H9 (cell line): Measurements from ENCODE around the gene CASP4. TPM values are rescaled to one million over a fixed set of nuclear protein-coding genes. Genes with fewer than 3 reads are reported as not detected.
A peak's percentile ranks its signal among the peaks of the same experiment; 100 is the strongest.

Experiments used
- DNase-seq: peaks from one replicate; pipeline ENCODE4 v3.0.0-alpha.2; 2017
- H2AFZ ChIP-seq: one replicate; pipeline ENCODE4 v1.6.1; 2013; ENCODE audit warnings: mild to moderate bottlenecking, low read length, control low read depth, moderate library complexity
- H2AK5ac ChIP-seq: 2 replicates; pipeline ENCODE4 v1.6.1; 2013; ENCODE audit warnings: low read length, control low read depth, mixed read lengths; ENCODE audit not compliant: insufficient read length
- H2BK120ac ChIP-seq: one replicate; pipeline ENCODE4 v1.6.1; 2013; ENCODE audit warnings: low read depth, mild to moderate bottlenecking, low read length, control low read depth, inconsistent platforms; ENCODE audit not compliant: poor library complexity, severe bottlenecking
- H2BK12ac ChIP-seq: 2 replicates; pipeline ENCODE4 v1.6.1; 2013; ENCODE audit warnings: low read length, control low read depth, mixed read lengths, low read depth; ENCODE audit not compliant: insufficient read length
- H2BK15ac ChIP-seq: 2 replicates; pipeline ENCODE4 v1.6.1; 2013; ENCODE audit warnings: low read depth, low read length, control low read depth
- H2BK20ac ChIP-seq: one replicate; pipeline ENCODE4 v1.6.1; 2013; ENCODE audit warnings: low read depth, mild to moderate bottlenecking, low read length, control low read depth, inconsistent platforms; ENCODE audit not compliant: poor library complexity, severe bottlenecking
- H2BK5ac ChIP-seq: 2 replicates; pipeline ENCODE4 v1.6.1; 2013; ENCODE audit warnings: low read length, control low read depth, mixed read lengths; ENCODE audit not compliant: insufficient read length
- H3K14ac ChIP-seq: 2 replicates; pipeline ENCODE4 v1.6.1; 2013; ENCODE audit warnings: low read length, control low read depth; ENCODE audit not compliant: insufficient read depth
- H3K18ac ChIP-seq: 2 replicates; pipeline ENCODE4 v1.6.1; 2013; ENCODE audit warnings: low read depth, mild to moderate bottlenecking, mixed read lengths, low read length, control low read depth; ENCODE audit not compliant: insufficient read length
- H3K23ac ChIP-seq: 2 replicates; pipeline ENCODE4 v1.6.1; 2013; ENCODE audit warnings: low read length, control low read depth, mixed read lengths, low read depth; ENCODE audit not compliant: insufficient read length
- H3K23me2 ChIP-seq: 2 replicates; pipeline ENCODE4 v1.6.1; 2013; ENCODE audit warnings: low read depth, mild to moderate bottlenecking, mixed read lengths, low read length, control low read depth; ENCODE audit not compliant: insufficient read length, poor library complexity, severe bottlenecking
- H3K27ac ChIP-seq: 2 replicates; pipeline ENCODE4 v1.5.1; 2013; ENCODE audit warnings: low read length, control low read depth, mixed read lengths, low read depth; ENCODE audit not compliant: insufficient read length
- H3K27me3 ChIP-seq: 2 replicates; pipeline ENCODE4 v1.6.1; 2013; ENCODE audit warnings: low read length, control low read depth, inconsistent platforms; ENCODE audit not compliant: insufficient read depth
- H3K4ac ChIP-seq: 2 replicates; pipeline ENCODE4 v1.6.1; 2013; ENCODE audit warnings: low read depth, mild to moderate bottlenecking, control low read depth, inconsistent platforms, low read length, moderate library complexity
- H3K4me1 ChIP-seq: 2 replicates; pipeline ENCODE4 v1.6.1; 2013; ENCODE audit warnings: low read length, control low read depth, inconsistent platforms; ENCODE audit not compliant: insufficient read depth
- H3K4me2 ChIP-seq: 2 replicates; pipeline ENCODE4 v1.6.1; 2013; ENCODE audit warnings: low read length, control low read depth, mixed read lengths; ENCODE audit not compliant: insufficient read length, insufficient read depth
- H3K56ac ChIP-seq: 2 replicates; pipeline ENCODE4 v1.6.1; 2013; ENCODE audit warnings: low read depth, mild to moderate bottlenecking, mixed read lengths, low read length, control low read depth; ENCODE audit not compliant: insufficient read length
- H3K79me1 ChIP-seq: 2 replicates; pipeline ENCODE4 v1.6.1; 2013; ENCODE audit warnings: low read depth, mild to moderate bottlenecking, moderate library complexity, low read length, control low read depth, inconsistent platforms; ENCODE audit not compliant: insufficient read depth, poor library complexity, severe bottlenecking
- H3K79me2 ChIP-seq: 2 replicates; pipeline ENCODE4 v1.6.1; 2013; ENCODE audit warnings: low read length, control low read depth, inconsistent platforms; ENCODE audit not compliant: insufficient read depth
- H3K9ac ChIP-seq: 2 replicates; pipeline ENCODE4 v1.6.1; 2013; ENCODE audit warnings: low read length, control low read depth, mixed read lengths; ENCODE audit not compliant: insufficient read length; ENCODE audit errors: extremely low read depth
- H3K9me3 ChIP-seq: one replicate; pipeline ENCODE4 v1.6.1; 2013; ENCODE audit warnings: low read depth, low read length, inconsistent platforms; ENCODE audit not compliant: control insufficient read depth
- H3T11ph ChIP-seq: one replicate; pipeline ENCODE4 v1.6.1; 2013; ENCODE audit warnings: mild to moderate bottlenecking, low read length, control low read depth, inconsistent platforms
- H4K20me1 ChIP-seq: one replicate; pipeline ENCODE4 v1.6.1; 2013; ENCODE audit not compliant: control insufficient read depth, insufficient read length, insufficient read depth
- H4K5ac ChIP-seq: 2 replicates; pipeline ENCODE4 v1.6.1; 2013; ENCODE audit warnings: low read depth, mild to moderate bottlenecking, mixed read lengths, low read length, control low read depth; ENCODE audit not compliant: insufficient read length
- H4K8ac ChIP-seq: replicated peaks from 2 replicates; pipeline ENCODE4 v1.6.1; 2013; ENCODE audit warnings: low read length, control low read depth, mixed read lengths, low read depth; ENCODE audit not compliant: insufficient read length
- H4K91ac ChIP-seq: 2 replicates; pipeline ENCODE4 v1.6.1; 2013; ENCODE audit warnings: low read depth, mild to moderate bottlenecking, moderate library complexity, mixed read lengths, low read length, control low read depth; ENCODE audit not compliant: insufficient read length
- H3K27ac Mint-ChIP-seq, 3 experiments: 2 replicates in 2 of 3; 3 replicates in 1 of 3; pipeline ENCODE4 v1.8.0; 2020 to 2021; ENCODE audit warnings: mixed read lengths in 3 of 3, mild to moderate bottlenecking in 1 of 3, moderate library complexity in 1 of 3
- H3K27me3 Mint-ChIP-seq: 2 replicates; pipeline ENCODE4 v1.8.0; 2021; ENCODE audit warnings: low read depth, mild to moderate bottlenecking, moderate library complexity, mixed read lengths
- H3K36me3 Mint-ChIP-seq, 3 experiments: 2 replicates in 2 of 3; 3 replicates in 1 of 3; pipeline ENCODE4 v1.8.0; 2020 to 2021; ENCODE audit warnings: low read depth in 3 of 3, mixed read lengths in 3 of 3; ENCODE audit not compliant: insufficient read depth in 1 of 3
- H3K4me1 Mint-ChIP-seq, 2 experiments: 2 replicates each; pipeline ENCODE4 v1.8.0; 2020; ENCODE audit warnings: mixed read lengths in 2 of 2
- H3K4me3 Mint-ChIP-seq, 2 experiments: 2 replicates in 1 of 2; 3 replicates in 1 of 2; pipeline ENCODE4 v1.8.0; 2020 to 2021; ENCODE audit warnings: mild to moderate bottlenecking in 2 of 2, mixed read lengths in 2 of 2, moderate library complexity in 1 of 2
- H3K9me3 Mint-ChIP-seq, 2 experiments: 2 replicates in 1 of 2; 3 replicates in 1 of 2; pipeline ENCODE4 v1.8.0; 2020; ENCODE audit warnings: mild to moderate bottlenecking in 2 of 2, mixed read lengths in 2 of 2, moderate library complexity in 1 of 2
- WGBS: extraction: QIAGEN DNeasy Blood & Tissue Kit; methylation state at CpG from one replicate; pipeline ENCODE4 v1.1.7; 2013; ENCODE audit warnings: missing lambda C conversion rate, low lambda C conversion rate, mixed read lengths; ENCODE audit not compliant: insufficient read length; ENCODE audit errors: extremely low coverage; 5-methylcytosine and 5-hydroxymethylcytosine counted together
- total RNA-seq: library from RNA; stranded (reverse); gene quantifications from 2 replicates; pipeline ENCODE4 v1.2.1, GENCODE V29; 2021
- TF ChIP-seq, protein P1 (sequence below): fragments of 200-600 bp; sonication (generic); conservative IDR thresholded peaks from 3 replicates; pipeline ENCODE4 v1.8.0; 2021; ENCODE audit warnings: antibody characterized with exemption, mild to moderate bottlenecking

CASP4 gene
- total RNA-seq, 1 experiment from 2014 or later, result not detected

DNA sequence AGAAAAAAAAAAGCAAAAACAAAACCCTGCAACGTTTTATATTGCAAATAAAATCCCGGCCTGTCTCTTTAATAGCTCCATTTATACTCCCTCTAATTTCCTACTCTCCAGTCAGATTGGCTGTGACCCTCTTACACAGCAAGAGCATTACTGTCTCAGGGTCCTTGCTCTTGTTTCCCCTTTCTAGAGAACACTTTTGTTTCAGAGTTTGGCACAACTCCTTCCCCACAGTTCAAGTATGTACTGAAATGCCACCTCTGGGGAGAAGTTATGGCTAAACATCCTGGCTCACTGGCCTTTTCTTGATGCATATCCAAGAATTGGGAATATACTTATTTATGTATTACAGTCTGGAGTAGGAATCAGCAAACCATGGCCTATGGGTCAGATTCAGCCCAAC, 72.7 kb downstream of the CASP4 start:
- Histone ChIP-seq H2BK120ac (no peak overlapping the region), H3K23me2 (no peaks in the 10 kb centered on the region), H4K20me1 (no peaks in the 10 kb centered on the region), H3K23ac (no peak overlapping the region), H3K79me1 (no peaks in the 10 kb centered on the region), H2AK5ac (no peak overlapping the region), H3K27ac (no peak overlapping the region), H2BK5ac (no peak overlapping the region), H4K91ac (no peak overlapping the region), H2BK12ac (no peak overlapping the region), H3K4me1 (peaks cover 6% of the 10 kb centered on the region; the same call in 1 of the 2 replicates), H3K18ac (no peak overlapping the region), H3K4ac (no peak overlapping the region), H3K9me3 (no peaks in the 10 kb centered on the region), H4K8ac (no peak overlapping the region), H3K4me2 (no peak overlapping the region), H3T11ph (no peak overlapping the region), H2AFZ (no peak overlapping the region), H3K79me2 (no peaks in the 10 kb centered on the region), H3K14ac (no peak overlapping the region), H2BK15ac (no peak overlapping the region), H3K9ac (no peak overlapping the region), H2BK20ac (no peak overlapping the region), H3K56ac (no peak overlapping the region), H3K27me3 (no peaks in the 10 kb centered on the region), H4K5ac (no peak overlapping the region)
- Mint-ChIP-seq H3K27ac (peak overlapping the region in 2 of 3 experiments; percentile 8 to 31; a peak in 3 of 7 replicates), H3K27me3 (no peaks in the 10 kb centered on the region), H3K36me3 (no peaks in the 10 kb centered on the region), H3K9me3 (no peaks in the 10 kb centered on the region; a peak in 1 of 5 replicates), H3K4me3 (no peak overlapping the region), H3K4me1 (peaks cover 20 to 30% of the 10 kb centered on the region in 2 experiments)
- no peak for DNase-seq
- TF ChIP-seq, protein P1, sequence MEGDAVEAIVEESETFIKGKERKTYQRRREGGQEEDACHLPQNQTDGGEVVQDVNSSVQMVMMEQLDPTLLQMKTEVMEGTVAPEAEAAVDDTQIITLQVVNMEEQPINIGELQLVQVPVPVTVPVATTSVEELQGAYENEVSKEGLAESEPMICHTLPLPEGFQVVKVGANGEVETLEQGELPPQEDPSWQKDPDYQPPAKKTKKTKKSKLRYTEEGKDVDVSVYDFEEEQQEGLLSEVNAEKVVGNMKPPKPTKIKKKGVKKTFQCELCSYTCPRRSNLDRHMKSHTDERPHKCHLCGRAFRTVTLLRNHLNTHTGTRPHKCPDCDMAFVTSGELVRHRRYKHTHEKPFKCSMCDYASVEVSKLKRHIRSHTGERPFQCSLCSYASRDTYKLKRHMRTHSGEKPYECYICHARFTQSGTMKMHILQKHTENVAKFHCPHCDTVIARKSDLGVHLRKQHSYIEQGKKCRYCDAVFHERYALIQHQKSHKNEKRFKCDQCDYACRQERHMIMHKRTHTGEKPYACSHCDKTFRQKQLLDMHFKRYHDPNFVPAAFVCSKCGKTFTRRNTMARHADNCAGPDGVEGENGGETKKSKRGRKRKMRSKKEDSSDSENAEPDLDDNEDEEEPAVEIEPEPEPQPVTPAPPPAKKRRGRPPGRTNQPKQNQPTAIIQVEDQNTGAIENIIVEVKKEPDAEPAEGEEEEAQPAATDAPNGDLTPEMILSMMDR, result no peak
- no CpG with 5 or more reads among the region's 2 CpGs for WGBS
